ENCODE data around the gene FOXF1. TPM values are rescaled to one million over a fixed set of nuclear protein-coding genes. Genes with fewer than 3 reads are reported as not detected.

The FOXF1 gene
- total RNA-seq, 6 experiments from 2014 or later: 12.5 to 20.5 (median 17.9) TPM

- Mint-ChIP-seq H3K4me3 (no peak overlapping the region), H3K36me3 (ENCODE audit: low read depth) (peaks cover 24% of the 10 kb centered on the region), H3K27me3 (ENCODE audit: insufficient read depth) (no peaks in the 10 kb centered on the region; the same call in 1 of the 2 replicates), H3K27ac (no peak overlapping the region), H3K4me1 (ENCODE audit: low read depth) (peaks cover 21% of the 10 kb centered on the region), H3K9me3 (peaks cover 6% of the 10 kb centered on the region)
- TF ChIP-seq CTCF (IDR thresholded peaks at IDR 0.05): no peak
- no peak for DNase-seq
Observed at GRCh38 chr16:86531641-86532525, 21.6 kb downstream of the FOXF1 start.

- H3K27ac Mint-ChIP-seq: no peak overlapping the region
- no peaks in the 10 kb centered on the region; the same call in 1 of the 2 replicates for H3K27me3 Mint-ChIP-seq (ENCODE audit: insufficient read depth)
- peaks cover 3% of the 10 kb centered on the region for H3K9me3 Mint-ChIP-seq
- no peak overlapping the region for H3K4me3 Mint-ChIP-seq
- peaks cover 19% of the 10 kb centered on the region for H3K4me1 Mint-ChIP-seq (ENCODE audit: low read depth)
- TF ChIP-seq CTCF (IDR thresholded peaks at IDR 0.05): no peak
- peaks cover 21% of the 10 kb centered on the region for H3K36me3 Mint-ChIP-seq (ENCODE audit: low read depth)
- DNase-seq: no peak
Observed at GRCh38 chr16:86532526-86532815, 22.1 kb downstream of the FOXF1 start.

GRCh38 chr16:86533076-86533475 lies 22.7 kb downstream of the FOXF1 start:
- peaks cover 17% of the 10 kb centered on the region for H3K36me3 Mint-ChIP-seq (ENCODE audit: low read depth)
- no peak overlapping the region for H3K4me3 Mint-ChIP-seq
- no peaks in the 10 kb centered on the region; the same call in 1 of the 2 replicates for H3K27me3 Mint-ChIP-seq (ENCODE audit: insufficient read depth)
- DNase-seq: no peak
- TF ChIP-seq CTCF (IDR thresholded peaks at IDR 0.05): no peak
- no peak overlapping the region for H3K27ac Mint-ChIP-seq
- no peaks in the 10 kb centered on the region for H3K9me3 Mint-ChIP-seq
- H3K4me1 Mint-ChIP-seq (ENCODE audit: low read depth): peaks cover 15% of the 10 kb centered on the region

GRCh38 chr16:86533767-86534351 lies 23.5 kb downstream of the FOXF1 start:
- TF ChIP-seq CTCF (IDR thresholded peaks at IDR 0.05): no peak
- peaks cover 12% of the 10 kb centered on the region for H3K4me1 Mint-ChIP-seq (ENCODE audit: low read depth)
- H3K27me3 Mint-ChIP-seq (ENCODE audit: insufficient read depth): no peaks in the 10 kb centered on the region; the same call in 1 of the 2 replicates
- peaks cover 21% of the 10 kb centered on the region for H3K36me3 Mint-ChIP-seq (ENCODE audit: low read depth)
- no peak overlapping the region for H3K4me3 Mint-ChIP-seq
- H3K27ac Mint-ChIP-seq: no peak overlapping the region
- no peak for DNase-seq
- no peaks in the 10 kb centered on the region for H3K9me3 Mint-ChIP-seq

GRCh38 chr16:86534779-86535615 lies 24.7 kb downstream of the FOXF1 start:
- TF ChIP-seq CTCF (IDR thresholded peaks at IDR 0.05): no peak
- Mint-ChIP-seq H3K9me3 (no peaks in the 10 kb centered on the region), H3K4me3 (no peak overlapping the region), H3K36me3 (ENCODE audit: low read depth) (peaks cover 21% of the 10 kb centered on the region), H3K27me3 (ENCODE audit: insufficient read depth) (no peaks in the 10 kb centered on the region; the same call in 1 of the 2 replicates), H3K4me1 (ENCODE audit: low read depth) (peaks cover 2% of the 10 kb centered on the region; the same call in 1 of the 2 replicates), H3K27ac (no peak overlapping the region)
- DNase-seq: no peak
